Neural cell (in vitro differentiated cells): Measurements from ENCODE around the gene HPSE2. TPM values are rescaled to one million over a fixed set of nuclear protein-coding genes. Genes with fewer than 3 reads are reported as not detected.

Source experiments
- H2AFZ ChIP-seq: fragments of 200-600, 300-800 bp; sonication (generic), shearing (Covaris generic); 2 replicates; pipeline ENCODE4 v1.6.0; 2014; ENCODE audit warnings: low read depth, mild to moderate bottlenecking, antibody characterized with exemption, low read length, moderate library complexity
- H3F3A ChIP-seq: fragments of 200-600 bp; shearing (Covaris generic); 2 replicates; pipeline ENCODE4 v1.6.1; 2016; ENCODE audit warnings: mild to moderate bottlenecking, moderate library complexity, mixed read lengths, antibody characterized with exemption, low read length; ENCODE audit not compliant: insufficient read depth, poor library complexity, severe bottlenecking
- H3K27ac ChIP-seq: fragments of 200-600, 300-800 bp; sonication (generic), shearing (Covaris generic); 2 replicates; pipeline ENCODE4 v1.5.1; 2014; ENCODE audit warnings: mild to moderate bottlenecking, low read length, moderate library complexity
- H3K27me3 ChIP-seq: fragments of 300-800, 200-600 bp; sonication (generic), shearing (Covaris generic); 2 replicates; pipeline ENCODE4 v1.6.0; 2014; ENCODE audit warnings: mild to moderate bottlenecking, low read depth, low read length, moderate library complexity; ENCODE audit not compliant: insufficient read depth
- H3K36me3 ChIP-seq: fragments of 300-800, 200-600 bp; sonication (generic), shearing (Covaris generic); 2 replicates; pipeline ENCODE4 v1.5.1; 2014; ENCODE audit warnings: mild to moderate bottlenecking, antibody characterized with exemption, low read length, moderate library complexity; ENCODE audit not compliant: insufficient read depth
- H3K4me2 ChIP-seq: fragments of 300-800, 200-600 bp; sonication (generic), shearing (Covaris generic); 2 replicates; pipeline ENCODE4 v1.6.0; 2014; ENCODE audit warnings: mild to moderate bottlenecking, low read length
- H3K4me3 ChIP-seq: fragments of 300-800, 200-600 bp; sonication (generic), shearing (Covaris generic); 2 replicates; pipeline ENCODE4 v1.5.1; 2014; ENCODE audit warnings: mild to moderate bottlenecking, low read length, moderate library complexity
- H3K79me2 ChIP-seq: fragments of 200-600 bp; shearing (Covaris generic); replicated peaks from 2 replicates; pipeline ENCODE4 v1.6.0; 2014; ENCODE audit warnings: mild to moderate bottlenecking, low read length, moderate library complexity; ENCODE audit not compliant: insufficient read depth
- H3K9ac ChIP-seq: fragments of 300-800, 200-600 bp; sonication (generic), shearing (Covaris generic); 2 replicates; pipeline ENCODE4 v1.6.1; 2016; ENCODE audit warnings: mild to moderate bottlenecking, low read length, mixed read lengths
- H3K9me2 ChIP-seq: fragments of 200-600 bp; shearing (Covaris generic); 2 replicates; pipeline ENCODE4 v1.6.1; 2016; ENCODE audit warnings: mild to moderate bottlenecking, low read length, mixed read lengths; ENCODE audit not compliant: insufficient read depth
- H3K9me3 ChIP-seq: fragments of 200-600, 300-800 bp; sonication (generic), shearing (Covaris generic); 2 replicates; pipeline ENCODE4 v1.6.1; 2016; ENCODE audit warnings: mild to moderate bottlenecking, mixed run types, low read length, moderate library complexity, mixed read lengths
- H4K20me1 ChIP-seq: fragments of 200-600 bp; shearing (Covaris generic); 2 replicates; pipeline ENCODE4 v1.6.1; 2016; ENCODE audit warnings: mild to moderate bottlenecking, mixed run types; ENCODE audit not compliant: insufficient read depth
- CTCF ChIP-seq: fragments of 450-650 bp; IDR thresholded peaks from 2 replicates; pipeline ENCODE4 v1.5.1; 2014; ENCODE audit warnings: antibody characterized with exemption, mild to moderate bottlenecking, moderate library complexity; ENCODE audit not compliant: poor library complexity, severe bottlenecking
- EP300 ChIP-seq: fragments of 450-650 bp; conservative IDR thresholded peaks from 2 replicates; pipeline ENCODE4 v1.6.1; 2014; ENCODE audit warnings: antibody characterized with exemption, mild to moderate bottlenecking, moderate library complexity; ENCODE audit not compliant: poor library complexity, severe bottlenecking
- EZH2 ChIP-seq: fragments of 200-600, 300-800 bp; shearing (Covaris generic), sonication (generic); IDR thresholded peaks from 2 replicates; pipeline ENCODE4 v1.6.1; 2014; ENCODE audit warnings: antibody characterized with exemption, low read length, borderline replicate concordance, mild to moderate bottlenecking; ENCODE audit not compliant: insufficient read depth, poor library complexity, severe bottlenecking
- MXI1 ChIP-seq: fragments of 450-650 bp; conservative IDR thresholded peaks from 2 replicates; pipeline ENCODE4 v1.6.1; 2014; ENCODE audit warnings: antibody characterized with exemption, mild to moderate bottlenecking; ENCODE audit not compliant: poor library complexity, severe bottlenecking
- POLR2AphosphoS5 ChIP-seq: IDR thresholded peaks from 2 replicates; pipeline ENCODE4 v1.6.1; 2012
- RAD21 ChIP-seq: fragments of 450-650 bp; conservative IDR thresholded peaks from 2 replicates; pipeline ENCODE4 v1.6.1; 2014; ENCODE audit warnings: antibody characterized with exemption, mild to moderate bottlenecking, moderate library complexity
- REST ChIP-seq: IDR thresholded peaks from 2 replicates; pipeline ENCODE4 v1.6.1; 2012; ENCODE audit warnings: borderline replicate concordance
- SMC3 ChIP-seq: fragments of 450-650 bp; conservative IDR thresholded peaks from 2 replicates; pipeline ENCODE4 v1.6.1; 2014; ENCODE audit warnings: antibody characterized with exemption, mild to moderate bottlenecking, moderate library complexity; ENCODE audit not compliant: poor library complexity
- TAF1 ChIP-seq: IDR thresholded peaks from 2 replicates; pipeline ENCODE4 v1.6.1; 2012; ENCODE audit warnings: low read depth
- polyA plus RNA-seq: library from polyadenylated mRNA; depleted of rRNA; stranded (reverse); fragments of >200 nt; gene quantifications from 2 replicates; pipeline ENCODE4 v1.2.3, GENCODE V29; 2014

The HPSE2 gene
- polyA plus RNA-seq, 1 donor from 2014 or later: not detected

DNA sequence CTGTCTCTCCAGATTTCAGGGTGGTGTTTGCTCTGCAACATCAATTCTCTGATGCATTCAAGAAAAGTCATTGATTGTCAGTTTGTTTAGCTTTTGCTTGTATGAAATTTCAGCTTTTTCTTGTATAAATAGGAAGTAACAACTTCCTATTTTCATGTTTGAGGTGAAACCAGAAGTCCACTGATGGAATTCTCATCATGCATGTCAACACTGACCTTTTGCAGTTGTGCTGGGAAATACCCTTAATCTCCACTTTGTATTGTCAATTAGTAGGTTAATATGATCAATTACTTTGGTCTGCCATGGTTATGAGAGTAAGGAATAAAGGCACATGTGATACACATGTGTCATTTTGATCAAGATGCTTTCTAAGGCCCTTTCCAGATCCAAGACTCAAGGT is 580.2 kb downstream of the HPSE2 start:
- H3K27ac ChIP-seq: no peak overlapping the region
- no peaks in the 10 kb centered on the region for H3K27me3 ChIP-seq
- H3K36me3 ChIP-seq: no peaks in the 10 kb centered on the region
- no peak overlapping the region for H3K4me3 ChIP-seq
- no peaks in the 10 kb centered on the region for H3K9me2 ChIP-seq
- no peak overlapping the region for H2AFZ ChIP-seq
- no peaks in the 10 kb centered on the region for H3K79me2 ChIP-seq
- no peaks in the 10 kb centered on the region for H4K20me1 ChIP-seq
- TF ChIP-seq EP300: no peak
- H3K9ac ChIP-seq: no peak overlapping the region
- no peak overlapping the region for H3K4me2 ChIP-seq
- no peaks in the 10 kb centered on the region for H3K9me3 ChIP-seq
- H3F3A ChIP-seq: no peaks in the 10 kb centered on the region

GRCh38 chr10:98649170-98649569 is 586.5 kb downstream of the HPSE2 start:
- H3K4me3 ChIP-seq: no peak overlapping the region
- no peak overlapping the region for H3K4me2 ChIP-seq
- no peaks in the 10 kb centered on the region for H3K27me3 ChIP-seq
- H3F3A ChIP-seq: peaks cover 3% of the 10 kb centered on the region
- H3K36me3 ChIP-seq: no peaks in the 10 kb centered on the region
- H2AFZ ChIP-seq: no peak overlapping the region
- no peak overlapping the region for H3K9ac ChIP-seq
- TF ChIP-seq EZH2 (no peak), RAD21 (no peak), CTCF (no peak), MXI1 (no peak), POLR2AphosphoS5 (no peak), SMC3 (no peak), TAF1 (no peak), EP300 (no peak), REST (no peak)
- no peaks in the 10 kb centered on the region for H3K9me3 ChIP-seq
- H3K27ac ChIP-seq: no peak overlapping the region
- H4K20me1 ChIP-seq: no peaks in the 10 kb centered on the region
- H3K9me2 ChIP-seq: no peaks in the 10 kb centered on the region
- H3K79me2 ChIP-seq: no peaks in the 10 kb centered on the region
